CD4-positive, CD25-positive, alpha-beta regulatory T cell (primary cell): ENCODE measurements around the gene FUT1. TPM values are rescaled to one million over a fixed set of nuclear protein-coding genes. Genes with fewer than 3 reads are reported as not detected.

Experiments
- ATAC-seq, 2 donors: fragments of 150-1000 bp; cut with Tn5 transposase; one replicate each; pipeline ENCODE4 v1.10.0; 2021; ENCODE audit warnings: low read depth in 2 of 2, moderate number of reproducible peaks in 2 of 2, moderate library complexity in 1 of 2
- DNase-seq, 3 donors: peaks; one replicate each; pipeline versions ENCODE4 v3.0.0 to v3.0.0-alpha.2; 2012 to 2022; ENCODE audit warnings: mixed read lengths in 1 of 3
- H3K27ac ChIP-seq: one replicate; pipeline ENCODE4 v1.7.0; 2013; ENCODE audit warnings: mild to moderate bottlenecking, low read length; ENCODE audit not compliant: insufficient read depth, poor library complexity, severe bottlenecking
- H3K27me3 ChIP-seq: one replicate; pipeline ENCODE4 v1.7.0; 2013; ENCODE audit warnings: low read length; ENCODE audit not compliant: control insufficient read depth, insufficient read depth
- H3K36me3 ChIP-seq: one replicate; pipeline ENCODE4 v1.7.0; 2013; ENCODE audit warnings: mild to moderate bottlenecking, low read length, moderate library complexity; ENCODE audit not compliant: control insufficient read depth, insufficient read depth
- H3K4me1 ChIP-seq: 2 replicates; pipeline ENCODE4 v1.7.0; 2013; ENCODE audit warnings: mild to moderate bottlenecking, low read length; ENCODE audit not compliant: insufficient read depth, control insufficient read depth, poor library complexity, severe bottlenecking
- H3K4me3 ChIP-seq: one replicate; pipeline ENCODE4 v1.7.0; 2013; ENCODE audit warnings: low read depth, mild to moderate bottlenecking, low read length, moderate library complexity
- H3K9me3 ChIP-seq, 2 experiments: 1 replicate in 1 of 2; 2 replicates in 1 of 2; pipeline ENCODE4 v1.7.0; 2013; ENCODE audit warnings: low read length in 2 of 2, mild to moderate bottlenecking in 1 of 2, moderate library complexity in 1 of 2; ENCODE audit not compliant: control insufficient read depth in 2 of 2
- H3K27ac Mint-ChIP-seq, 3 donors: one replicate each; pipeline ENCODE4 v1.8.0; 2020 to 2022; ENCODE audit warnings: mild to moderate bottlenecking in 3 of 3, mixed read lengths in 3 of 3, moderate library complexity in 2 of 3
- H3K27me3 Mint-ChIP-seq: one replicate; pipeline ENCODE4 v1.8.0; 2022; ENCODE audit warnings: mild to moderate bottlenecking, mixed read lengths
- H3K36me3 Mint-ChIP-seq: one replicate; pipeline ENCODE4 v1.8.0; 2020; ENCODE audit warnings: mixed read lengths
- H3K4me1 Mint-ChIP-seq, 4 donors: one replicate each; pipeline ENCODE4 v1.8.0; 2020 to 2022; ENCODE audit warnings: mixed read lengths in 4 of 4, mild to moderate bottlenecking in 1 of 4
- H3K4me3 Mint-ChIP-seq, 4 donors: one replicate each; pipeline ENCODE4 v1.8.0; 2020 to 2022; ENCODE audit warnings: mild to moderate bottlenecking in 4 of 4, mixed read lengths in 4 of 4, moderate library complexity in 3 of 4
- H3K9me3 Mint-ChIP-seq, 7 donors: one replicate each; pipeline ENCODE4 v1.8.0; 2020 to 2022; ENCODE audit warnings: mixed read lengths in 7 of 7, mild to moderate bottlenecking in 3 of 7, moderate library complexity in 2 of 7
- polyA plus RNA-seq, 4 donors: library from polyadenylated mRNA; unstranded; fragments of 300-500 nt; fragmentation: Illumina TruSeq; gene quantifications; one replicate each; pipeline ENCODE4 v1.2.3, GENCODE V29; 2021
- total RNA-seq: library from RNA; stranded (reverse); gene quantifications from one replicate; pipeline ENCODE4 v1.2.3, GENCODE V29; 2022

FUT1 gene
- total and polyA plus RNA-seq, 5 donors from 2014 or later = 0.06 to 0.14 TPM; not detected in 3

DNA sequence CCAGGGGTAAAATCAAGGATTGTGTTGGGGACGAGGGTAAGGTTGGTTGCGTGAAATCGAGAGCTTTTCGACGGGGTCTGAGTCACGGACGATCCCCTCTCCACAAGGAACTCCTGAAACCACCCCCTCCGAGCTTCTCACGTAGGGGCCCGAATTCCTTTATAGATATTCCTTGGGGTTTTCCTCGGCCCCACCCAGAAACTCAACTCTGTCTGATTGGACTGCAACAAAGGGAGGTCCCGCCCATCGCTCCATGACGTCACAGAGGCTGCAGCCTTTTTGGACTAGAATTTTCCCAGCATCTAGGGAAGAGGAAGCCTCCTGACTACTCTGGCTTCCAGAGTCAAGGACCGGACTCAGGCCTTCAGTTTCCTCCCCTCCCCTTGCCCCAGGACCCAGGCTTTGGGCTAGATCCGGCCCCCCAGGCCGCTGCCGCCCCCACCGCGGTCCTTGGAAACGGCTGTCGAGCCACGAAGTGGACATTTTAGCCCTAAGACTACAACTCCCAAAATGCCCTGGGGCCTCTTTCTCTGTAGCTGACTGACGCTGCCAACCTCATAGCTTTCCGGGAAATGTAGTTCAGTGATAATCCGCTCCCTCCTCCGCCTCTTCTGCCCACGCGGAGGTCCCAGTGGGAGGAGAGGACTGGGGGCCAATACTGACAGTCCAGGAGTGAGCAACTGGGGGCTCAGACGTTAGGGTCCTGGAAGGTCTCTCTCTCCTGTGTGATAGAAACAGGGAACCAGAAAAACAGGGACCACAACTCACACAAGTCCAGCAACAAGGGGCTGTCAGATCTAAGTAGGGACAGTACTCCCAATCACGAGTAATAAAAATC is 5.5 kb downstream of the FUT1 start, which contains the start of gene IZUMO1:
TSS of gene IZUMO1 (minus strand) at position 172 of the 838 bp plus-strand sequence. CDS start 1,050 bp downstream, outside the sequence.
- peak; percentile 68 to 69 for ATAC-seq
- Histone ChIP-seq H3K4me3 (no peak within 1 kb of the TSS), H3K27me3 (no peaks in the 10 kb centered on the region), H3K27ac (no peak within 1 kb of the TSS), H3K4me1 (peaks cover 7% of the 10 kb centered on the region), H3K36me3 (no peaks in the 10 kb centered on the region), H3K9me3 (peaks cover 0 to 5% of the 10 kb centered on the region in 2 experiments)
- H3K27me3 Mint-ChIP-seq = peaks cover 43% of the 10 kb centered on the region
- peaks cover 4% of the 10 kb centered on the region for H3K36me3 Mint-ChIP-seq
- DNase-seq = peak; percentile 19 to 77 (median 50)
- peaks cover 0 to 2% (median 0%) of the 10 kb centered on the region in 7 donors for H3K9me3 Mint-ChIP-seq
- peak within 1 kb of the TSS in 3 of 4 donors; percentile 2 to 71 (median 48) for H3K4me3 Mint-ChIP-seq
- peaks cover 0 to 25% (median 3%) of the 10 kb centered on the region in 4 donors for H3K4me1 Mint-ChIP-seq
- no peak within 1 kb of the TSS for H3K27ac Mint-ChIP-seq

- Histone ChIP-seq H3K27ac (no peak overlapping the region), H3K4me1 (peaks cover 4% of the 10 kb centered on the region), H3K4me3 (no peak overlapping the region), H3K36me3 (no peaks in the 10 kb centered on the region), H3K27me3 (no peaks in the 10 kb centered on the region), H3K9me3 (peaks cover 0 to 5% of the 10 kb centered on the region in 2 experiments)
- DNase-seq (no peak), ATAC-seq (no peak)
- Mint-ChIP-seq H3K4me3 (peak overlapping the region in 1 of 4 donors; percentile 2), H3K4me1 (peaks cover 0 to 29% (median 8%) of the 10 kb centered on the region in 4 donors), H3K36me3 (peaks cover 4% of the 10 kb centered on the region), H3K27ac (no peak overlapping the region), H3K27me3 (peaks cover 43% of the 10 kb centered on the region), H3K9me3 (peaks cover 0 to 2% (median 0%) of the 10 kb centered on the region in 7 donors)
Observed at GRCh38 chr19:48746110-48746509, 6.3 kb downstream of the FUT1 start.

DNA sequence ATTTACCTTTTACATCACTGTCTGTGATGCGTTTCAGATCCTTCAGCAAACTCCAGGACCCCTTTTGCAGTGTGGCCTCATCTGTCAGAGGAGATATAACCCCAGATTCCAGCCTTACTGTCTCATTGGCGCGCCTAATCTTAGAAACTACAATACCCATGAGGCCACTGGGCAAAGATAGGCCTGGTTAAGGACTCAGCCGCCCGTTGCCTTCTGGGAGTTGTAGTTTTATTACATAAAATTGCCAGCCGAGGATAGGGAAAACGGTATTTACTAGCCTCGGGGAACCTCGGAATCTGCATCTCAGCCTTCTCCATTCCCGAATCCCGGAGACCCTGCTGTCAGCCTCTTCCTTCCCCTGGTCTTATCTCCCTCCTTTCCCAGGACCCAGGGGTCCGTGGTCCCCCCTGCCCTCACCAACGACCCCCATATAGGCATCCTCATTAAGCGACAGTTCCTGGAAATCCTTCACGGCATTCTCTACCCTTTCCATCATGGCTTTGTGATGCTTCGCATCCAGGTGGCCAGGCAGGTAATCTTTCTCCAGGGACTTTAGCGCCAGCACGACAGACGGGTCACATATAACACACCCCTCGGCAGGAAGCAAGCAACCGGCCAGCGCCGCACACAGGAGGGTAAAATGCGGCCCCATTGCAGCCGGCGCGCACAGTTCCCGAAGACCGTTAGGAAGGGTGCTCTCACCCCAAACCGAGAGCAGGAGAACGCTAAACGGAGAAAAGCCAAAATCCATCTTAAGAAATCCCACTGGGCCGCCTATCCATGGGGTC is 7.0 kb downstream of the FUT1 start:
- ATAC-seq (peak; percentile 52 to 67), DNase-seq (peak; percentile 30 to 73 (median 57))
- Histone ChIP-seq H3K27ac (no peak overlapping the region), H3K4me1 (peaks cover 7% of the 10 kb centered on the region), H3K4me3 (no peak overlapping the region), H3K36me3 (no peaks in the 10 kb centered on the region), H3K9me3 (peaks cover 0 to 5% of the 10 kb centered on the region in 2 experiments), H3K27me3 (no peaks in the 10 kb centered on the region)
- Mint-ChIP-seq H3K9me3 (peaks cover 0 to 2% (median 0%) of the 10 kb centered on the region in 7 donors), H3K27me3 (peaks cover 44% of the 10 kb centered on the region), H3K4me3 (peak overlapping the region in 1 of 4 donors; percentile 2), H3K36me3 (peaks cover 4% of the 10 kb centered on the region), H3K4me1 (peaks cover 0 to 32% (median 8%) of the 10 kb centered on the region in 4 donors), H3K27ac (peak overlapping the region in 1 of 3 donors; percentile 79)

- no peaks in the 10 kb centered on the region for H3K36me3 ChIP-seq
- ATAC-seq (no peak), DNase-seq (no peak)
- H3K4me3 ChIP-seq = no peak overlapping the region
- peaks cover 34% of the 10 kb centered on the region for H3K27me3 Mint-ChIP-seq
- no peak overlapping the region for H3K27ac ChIP-seq
- H3K27me3 ChIP-seq = no peaks in the 10 kb centered on the region
- peaks cover 0 to 48% (median 7%) of the 10 kb centered on the region in 4 donors for H3K4me1 Mint-ChIP-seq
- H3K36me3 Mint-ChIP-seq = peaks cover 4% of the 10 kb centered on the region
- peak overlapping the region in 1 of 4 donors; percentile 41 for H3K4me3 Mint-ChIP-seq
- peaks cover 25% of the 10 kb centered on the region for H3K4me1 ChIP-seq
- H3K9me3 ChIP-seq = peaks cover 0 to 5% of the 10 kb centered on the region in 2 experiments
- no peak overlapping the region for H3K27ac Mint-ChIP-seq
- peaks cover 0 to 2% (median 0%) of the 10 kb centered on the region in 7 donors for H3K9me3 Mint-ChIP-seq
Observed at GRCh38 chr19:48742096-48742495, 10.3 kb downstream of the FUT1 start.

- Mint-ChIP-seq H3K27me3 (peaks cover 33% of the 10 kb centered on the region), H3K27ac (no peak overlapping the region), H3K4me1 (peaks cover 0 to 42% (median 6%) of the 10 kb centered on the region in 4 donors), H3K4me3 (peak overlapping the region; percentile 41 to 57 (median 50)), H3K36me3 (peaks cover 4% of the 10 kb centered on the region), H3K9me3 (peaks cover 0 to 2% (median 0%) of the 10 kb centered on the region in 7 donors)
- no peak overlapping the region for H3K4me3 ChIP-seq
- DNase-seq = peak in 1 of 3 donors; percentile 36
- H3K27me3 ChIP-seq = no peaks in the 10 kb centered on the region
- ATAC-seq = no peak
- H3K36me3 ChIP-seq = no peaks in the 10 kb centered on the region
- no peak overlapping the region for H3K27ac ChIP-seq
- peaks cover 0 to 5% of the 10 kb centered on the region in 2 experiments for H3K9me3 ChIP-seq
- peaks cover 22% of the 10 kb centered on the region for H3K4me1 ChIP-seq
Observed at GRCh38 chr19:48741129-48741999, 11.1 kb downstream of the FUT1 start.

DNA sequence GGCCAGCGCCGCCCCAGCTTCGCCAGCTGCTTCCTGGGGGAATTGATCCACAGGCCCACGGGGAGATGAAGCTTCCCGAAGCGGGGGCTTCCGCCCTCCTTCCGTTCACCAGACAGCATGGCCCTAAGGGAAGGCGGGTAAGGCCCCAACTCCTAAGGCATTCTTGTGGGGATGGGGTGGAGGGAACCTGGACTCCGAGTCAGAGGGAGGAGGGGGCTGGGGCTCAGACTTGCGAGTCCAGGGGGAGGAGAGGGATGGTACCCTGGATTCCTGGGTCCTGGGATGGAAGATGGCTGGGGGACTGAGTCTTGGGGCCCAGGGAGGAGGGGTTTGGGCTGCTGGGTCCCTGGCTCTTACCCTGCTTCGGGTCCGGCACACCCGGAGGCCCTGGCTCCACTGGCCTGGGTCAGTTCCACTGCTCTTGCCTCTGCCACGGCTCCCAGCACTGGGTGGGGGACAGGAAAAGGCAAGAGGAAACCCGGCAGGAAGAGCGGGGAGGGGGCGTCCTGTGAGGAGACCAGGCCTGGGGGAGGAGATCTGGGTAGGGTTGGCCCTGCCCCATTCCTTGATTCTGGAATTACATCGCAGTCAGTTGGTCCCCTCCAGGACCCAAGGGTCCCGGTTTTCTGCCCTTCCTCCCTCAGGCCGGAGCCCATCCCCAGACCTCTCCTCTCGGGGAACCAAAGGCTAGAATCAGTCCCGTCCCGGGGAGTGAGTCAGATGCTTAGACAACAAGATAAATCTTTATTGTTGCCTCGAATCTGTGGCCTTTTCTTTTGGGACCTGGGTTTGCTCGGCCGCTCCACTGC is 12.1 kb downstream of the FUT1 start, which contains the start of gene RASIP1:
TSS of gene RASIP1 (minus strand) at position 447 of the 809 bp plus-strand sequence. CDS start at position 119, 328 bp downstream.
- H3K4me3 ChIP-seq = no peak within 1 kb of the TSS
- ATAC-seq (no peak), DNase-seq (no peak)
- H3K9me3 ChIP-seq = peaks cover 0 to 3% of the 10 kb centered on the region in 2 experiments
- H3K27ac ChIP-seq = no peak within 1 kb of the TSS
- no peaks in the 10 kb centered on the region for H3K9me3 Mint-ChIP-seq
- H3K4me3 Mint-ChIP-seq = peak within 1 kb of the TSS in 3 of 4 donors; percentile 48 to 59 (median 57)
- peaks cover 23% of the 10 kb centered on the region for H3K27me3 Mint-ChIP-seq
- no peak within 1 kb of the TSS for H3K27ac Mint-ChIP-seq
- peaks cover 0 to 35% (median 6%) of the 10 kb centered on the region in 4 donors for H3K4me1 Mint-ChIP-seq
- H3K36me3 ChIP-seq = no peaks in the 10 kb centered on the region
- H3K36me3 Mint-ChIP-seq = peaks cover 4% of the 10 kb centered on the region
- H3K27me3 ChIP-seq = no peaks in the 10 kb centered on the region
- peaks cover 22% of the 10 kb centered on the region for H3K4me1 ChIP-seq
